HepG2 (cell line): ENCODE data around the gene YAP1. TPM values are rescaled to one million over a fixed set of nuclear protein-coding genes. Genes with fewer than 3 reads are reported as not detected.

Experiments
- ATAC-seq: fragments of 200-7000 bp; cut with Tn5 transposase; 3 replicates; pipeline ENCODE4 v1.9.1; 2020; ENCODE audit warnings: mild to moderate bottlenecking, moderate library complexity
- BruUV-seq: library from RNA; stranded (reverse); fragments of 400-500 nt; replicated peaks from 2 replicates; lab custom pipeline; 2021; lab: Mats Ljungman, UMichigan
- CTCF ChIA-PET: fragments of 300-600 bp; formaldehyde crosslinking; extraction: SDS; loops from one replicate; lab custom pipeline; 2021; ENCODE audit warnings: low total read pairs, inconsistent platforms, low intra/inter-chr PET ratio; lab: Yijun Ruan, JAX
- POLR2A ChIA-PET: fragments of 350-600 bp; sonication (Branson Sonifier 250); formaldehyde crosslinking; loops from one replicate; lab custom pipeline; 2020; ENCODE audit warnings: antibody characterized with exemption, inconsistent platforms; lab: Yijun Ruan, JAX
- DNase-seq: peaks from one replicate; pipeline ENCODE4 v3.0.0-alpha.2; 2015; ENCODE audit warnings: low spot score
- FAIRE-seq: peaks from 3 replicates; lab custom pipeline; 2011; peaks lifted over from hg19 to GRCh38; lab: Jason Lieb, UNC
- H2AFZ ChIP-seq: one replicate; pipeline ENCODE4 v1.6.1; 2011; ENCODE audit warnings: low read length, inconsistent platforms
- H3K27ac ChIP-seq: fragments of 300-600 bp; 3 replicates; pipeline ENCODE4 v1.8.0; 2011; ENCODE audit warnings: mixed run types, mild to moderate bottlenecking, mixed read lengths, low read length, inconsistent platforms; ENCODE audit not compliant: insufficient read depth; ENCODE audit errors: extremely low read length
- H3K27me3 ChIP-seq, 2 experiments: fragments of 200-600 bp in 1 of 2; 2 replicates in 1 of 2; 3 replicates in 1 of 2; pipeline versions ENCODE4 v1.6.0 to v1.8.0; 2011; ENCODE audit warnings: low read length in 2 of 2, mild to moderate bottlenecking in 2 of 2, moderate library complexity in 2 of 2, inconsistent platforms in 1 of 2; ENCODE audit not compliant: insufficient read depth in 2 of 2, control insufficient read depth in 1 of 2
- H3K36me3 ChIP-seq, 2 experiments: fragments of 200-600 bp in 1 of 2; replicated peaks in 1 of 2; 2 replicates in 1 of 2; 3 replicates in 1 of 2; pipeline versions ENCODE4 v1.5.1 to v1.8.0; 2011; ENCODE audit warnings: low read length in 2 of 2, inconsistent platforms in 1 of 2; ENCODE audit not compliant: insufficient read depth in 2 of 2, control insufficient read depth in 1 of 2
- H3K4me1 ChIP-seq: 2 replicates; pipeline ENCODE4 v1.5.1; 2012; ENCODE audit warnings: low read length, inconsistent platforms; ENCODE audit not compliant: insufficient read depth
- H3K4me2 ChIP-seq: 2 replicates; pipeline ENCODE4 v1.6.0; 2011; ENCODE audit warnings: low read depth, low read length, inconsistent platforms
- H3K4me3 ChIP-seq, 3 experiments: fragments of 200-600 bp in 1 of 3; sonication (generic), shearing (Covaris generic) in 1 of 3; replicated peaks in 1 of 3; 2 replicates each; pipeline ENCODE4 v1.5.1; 2011 to 2016; ENCODE audit warnings: low read length in 3 of 3, inconsistent platforms in 2 of 3, low read depth in 2 of 3, mild to moderate bottlenecking in 2 of 3, control low read depth in 1 of 3, mixed read lengths in 1 of 3; ENCODE audit not compliant: insufficient read depth in 1 of 3
- H3K79me2 ChIP-seq: one replicate; pipeline ENCODE4 v1.6.1; 2011; ENCODE audit warnings: low read length, inconsistent platforms; ENCODE audit not compliant: insufficient read depth
- H3K9ac ChIP-seq: 2 replicates; pipeline ENCODE4 v1.6.0; 2011; ENCODE audit warnings: mild to moderate bottlenecking, low read depth, low read length, inconsistent platforms; ENCODE audit not compliant: insufficient read depth
- H3K9me3 ChIP-seq: 2 replicates; pipeline ENCODE4 v1.5.1; 2012; ENCODE audit warnings: mild to moderate bottlenecking, low read length
- H4K20me1 ChIP-seq: 2 replicates; pipeline ENCODE4 v1.6.0; 2011; ENCODE audit warnings: inconsistent platforms, mild to moderate bottlenecking, low read length, moderate library complexity; ENCODE audit not compliant: insufficient read depth
- DZIP1 ChIP-seq: sonication (generic); formaldehyde crosslinking; IDR thresholded peaks from 2 replicates; pipeline ENCODE4 v1.5.0; 2020; ENCODE audit warnings: mild to moderate bottlenecking, missing genetic modification reagents
- GATA4 ChIP-seq: sonication (generic); IDR thresholded peaks from 2 replicates; pipeline ENCODE4 v1.6.1; 2016; ENCODE audit warnings: antibody characterized with exemption, low read depth, borderline replicate concordance
- KAT8 ChIP-seq: IDR thresholded peaks from 2 replicates; pipeline ENCODE4 v1.6.1; 2016; ENCODE audit warnings: missing genetic modification reagents, missing compliant biosample characterization
- LBX2 ChIP-seq: sonication (generic); formaldehyde crosslinking; IDR thresholded peaks from 2 replicates; pipeline ENCODE4 v1.5.0; 2020; ENCODE audit warnings: missing genetic modification reagents, mild to moderate bottlenecking, borderline replicate concordance
- MIXL1 ChIP-seq: IDR thresholded peaks from 2 replicates; pipeline ENCODE4 v1.6.1; 2016
- MNT ChIP-seq: fragments of 450-650 bp; IDR thresholded peaks from 2 replicates; pipeline ENCODE4 v1.6.1; 2016
- MZF1 ChIP-seq: sonication (generic); formaldehyde crosslinking; IDR thresholded peaks from 2 replicates; pipeline ENCODE4 v1.8.1; 2023; ENCODE audit warnings: mild to moderate bottlenecking, missing genetic modification reagents, borderline replicate concordance
- PPARG ChIP-seq: conservative IDR thresholded peaks from 2 replicates; pipeline ENCODE4 v1.6.1; 2016; ENCODE audit warnings: missing biosample characterization, missing genetic modification reagents
- SKI ChIP-seq: fragments of 450-650 bp; IDR thresholded peaks from one replicate; pipeline ENCODE4 v1.6.1; 2018; ENCODE audit warnings: mild to moderate bottlenecking; ENCODE audit not compliant: partially characterized antibody
- THYN1 ChIP-seq: sonication (generic); formaldehyde crosslinking; IDR thresholded peaks from 2 replicates; pipeline ENCODE4 v1.8.1; 2023; ENCODE audit warnings: low read depth, mild to moderate bottlenecking, moderate library complexity, missing genetic modification reagents, borderline replicate concordance
- ZFP1 ChIP-seq: IDR thresholded peaks from 2 replicates; pipeline ENCODE4 v1.6.1; 2016
- ZNF160 ChIP-seq: sonication (generic); formaldehyde crosslinking; IDR thresholded peaks from 2 replicates; pipeline ENCODE4 v1.8.0; 2022; ENCODE audit warnings: mild to moderate bottlenecking, inconsistent platforms, missing genetic modification reagents
- ZNF720 ChIP-seq: sonication (generic); formaldehyde crosslinking; IDR thresholded peaks from 2 replicates; pipeline ENCODE4 v1.4.0; 2020; ENCODE audit warnings: missing genetic modification reagents
- ZNF773 ChIP-seq: sonication (generic); formaldehyde crosslinking; IDR thresholded peaks from 2 replicates; pipeline ENCODE4 v1.4.0; 2020; ENCODE audit warnings: missing genetic modification reagents, borderline replicate concordance
- WGBS: methylation state at CpG from one replicate; pipeline ENCODE4 v1.1.6; 2017; ENCODE audit warnings: low lambda C conversion rate; 5-methylcytosine and 5-hydroxymethylcytosine counted together
- in situ Hi-C: cut with HindIII; loops from 2 replicates; pipeline ENCODE4 v1.10.0; 2017; ENCODE audit warnings: low pct_unique_long_range_greater_than_20kb; ENCODE audit not compliant: extremely low pct_ligation_motif_present
- intact Hi-C: fragments of 100-400 bp; cut with micrococcal nuclease; formaldehyde crosslinking; loops from one replicate; pipeline ENCODE4 v1.10.0; 2022; ENCODE audit not compliant: unreplicated experiment
- polyA plus RNA-seq, 8 experiments: library from polyadenylated mRNA; depleted of rRNA in 3 of 8; stranded (reverse) in 7 of 8; unstranded in 1 of 8; fragments of >200 nt; fragmentation: Illumina TruSeq in 4 of 8; extraction: Trizol in 4 of 8; gene quantifications; 2 replicates each; pipeline versions ENCODE4 v1.2.1 to v1.2.3, GENCODE V29; 2011 to 2016; ENCODE audit warnings: low read depth in 4 of 8, missing spikeins in 1 of 8, mixed read lengths in 1 of 8; ENCODE audit not compliant: insufficient read depth in 1 of 8
- total RNA-seq, 5 experiments: library from RNA; depleted of rRNA; stranded (reverse); fragments of >200 nt; fragmentation: Illumina TruSeq; extraction: Trizol; gene quantifications; 2 replicates each; pipeline ENCODE4 v1.2.3, GENCODE V29; 2016; ENCODE audit warnings: low read depth in 1 of 5

YAP1 gene
- total and polyA plus RNA-seq, 2 of the 13 experiments (the other 11 are each of a cell fraction or from before 2014, with no cell fraction given), result 59.5 to 91.0 TPM

- POLR2A ChIA-PET, result no interaction called here
- in situ Hi-C loops (no loop called here), intact Hi-C loops (no loop called here)
- WGBS, result 0% methylated on average over 1 of the region's 1 CpG
- Histone ChIP-seq H3K4me3 (no peak overlapping the region), H3K79me2 (no peaks in the 10 kb centered on the region), H3K4me1 (no peaks in the 10 kb centered on the region), H3K9me3 (peaks cover 24% of the 10 kb centered on the region), H3K36me3 (no peaks in the 10 kb centered on the region), H3K27ac (no peak overlapping the region), H3K4me2 (no peak overlapping the region), H4K20me1 (no peaks in the 10 kb centered on the region), H3K27me3 (no peaks in the 10 kb centered on the region), H3K9ac (no peak overlapping the region), H2AFZ (no peak overlapping the region)
- DNase-seq, result no peak
- TF ChIP-seq ZNF160 (peak; percentile 82; the same call in 1 of the 2 replicates), LBX2 (CRISPR knock-in tag) (no peak), ZFP1 (CRISPR knock-in tag) (peak; percentile 56; the same call in 1 of the 2 replicates), PPARG (CRISPR knock-in tag) (no peak)
- CTCF ChIA-PET, result no interaction called here
- no peak for FAIRE-seq
- BruUV-seq, result no TSS peak
- no peak for ATAC-seq
Measured at GRCh38 chr11:102071497-102072472, 38.5 kb upstream of the YAP1 start.

GRCh38 chr11:102073253-102073652 lies 37.0 kb upstream of the YAP1 start:
- FAIRE-seq (no peak), DNase-seq (no peak), ATAC-seq (no peak)
- POLR2A ChIA-PET, result no interaction called here
- no peaks in the 10 kb centered on the region for H3K27me3 ChIP-seq
- no peaks in the 10 kb centered on the region for H3K4me1 ChIP-seq
- no peaks in the 10 kb centered on the region for H3K79me2 ChIP-seq
- H3K9me3 ChIP-seq, result peaks cover 24% of the 10 kb centered on the region
- in situ Hi-C loops, result no loop called here
- no TSS peak for BruUV-seq
- H2AFZ ChIP-seq, result no peak overlapping the region
- H3K9ac ChIP-seq, result no peak overlapping the region
- intact Hi-C loops, result no loop called here
- no peaks in the 10 kb centered on the region for H4K20me1 ChIP-seq
- WGBS, result no CpG with 5 or more reads among the region's 2 CpGs
- CTCF ChIA-PET, result no interaction called here
- no peak overlapping the region for H3K4me3 ChIP-seq
- H3K27ac ChIP-seq, result no peak overlapping the region
- H3K4me2 ChIP-seq, result no peak overlapping the region
- no peaks in the 10 kb centered on the region for H3K36me3 ChIP-seq
- TF ChIP-seq KAT8 (CRISPR knock-in tag) (no peak), THYN1 (no peak), MNT (no peak), GATA4 (no peak), MIXL1 (CRISPR knock-in tag) (no peak), MZF1 (CRISPR knock-in tag) (no peak), ZNF773 (no peak), ZNF720 (CRISPR knock-in tag) (no peak), DZIP1 (CRISPR knock-in tag) (no peak), SKI (no peak)
